Rectal smooth muscle tissue (tissue), 1 donor: ENCODE data around the gene SEPTIN5.
A peak's percentile ranks its signal among the peaks of the same experiment; 100 is the strongest.
"Not testable (repeated sequence)": the region's sequence is repeated elsewhere in the genome, so short reads cannot be mapped to it uniquely, and the experiment has no call there.

Experiments
- H3K27ac ChIP-seq: one replicate; pipeline ENCODE4 v1.7.0; 2013; ENCODE audit warnings: low read depth, low read length, inconsistent platforms
- H3K27me3 ChIP-seq: one replicate; pipeline ENCODE4 v1.7.0; 2013; ENCODE audit warnings: low read length; ENCODE audit not compliant: control insufficient read depth, insufficient read depth
- H3K36me3 ChIP-seq: one replicate; pipeline ENCODE4 v1.7.0; 2013; ENCODE audit warnings: low read length; ENCODE audit not compliant: control insufficient read depth, insufficient read depth
- H3K4me1 ChIP-seq: one replicate; pipeline ENCODE4 v1.7.0; 2013; ENCODE audit warnings: low read length; ENCODE audit not compliant: control insufficient read depth, insufficient read depth
- H3K4me3 ChIP-seq: one replicate; pipeline ENCODE4 v1.7.0; 2013; ENCODE audit warnings: low read length
- H3K9ac ChIP-seq: one replicate; pipeline ENCODE4 v1.7.0; 2013; ENCODE audit warnings: low read length

SEPTIN5 gene

DNA sequence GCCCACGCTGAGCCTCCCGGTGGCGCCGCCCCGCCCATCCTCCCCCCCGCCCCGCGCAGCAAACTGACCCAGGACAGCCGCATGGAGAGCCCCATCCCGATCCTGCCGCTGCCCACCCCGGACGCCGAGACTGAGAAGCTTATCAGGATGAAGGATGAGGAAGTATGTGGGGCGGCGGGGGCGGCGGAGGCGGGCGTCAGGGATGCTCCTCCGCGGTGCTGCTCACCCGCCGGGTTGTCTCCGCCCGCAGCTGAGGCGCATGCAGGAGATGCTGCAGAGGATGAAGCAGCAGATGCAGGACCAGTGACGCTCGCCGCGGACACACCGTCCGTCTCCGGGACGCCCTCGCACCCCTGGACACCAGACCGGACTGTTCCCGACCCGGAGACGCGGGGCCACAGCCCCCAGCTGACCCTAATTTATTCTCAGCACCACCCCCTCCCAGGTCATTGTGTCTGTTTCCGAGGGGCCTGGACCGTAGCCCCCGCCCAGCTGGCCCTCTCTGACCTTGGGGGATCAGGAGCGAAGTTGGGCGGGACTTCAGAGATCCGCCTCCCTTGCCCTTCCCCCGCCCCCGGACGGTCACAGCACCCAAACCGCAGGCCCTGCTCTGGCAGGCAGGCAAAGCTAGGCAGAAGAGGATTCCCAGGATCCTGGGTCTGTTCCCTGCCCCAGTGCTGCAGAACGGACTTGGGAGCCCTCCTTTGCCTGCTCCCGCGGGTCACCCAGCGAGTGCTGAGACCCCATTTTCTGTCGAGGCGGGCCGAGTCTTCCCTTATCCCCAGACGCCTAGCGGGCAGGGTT is 8.1 kb downstream of the SEPTIN5 start:
- Histone ChIP-seq H3K9ac (no peak overlapping the region), H3K36me3 (no peaks in the 10 kb centered on the region), H3K4me3 (no peak overlapping the region), H3K4me1 (no peaks in the 10 kb centered on the region), H3K27me3 (peaks cover 25% of the 10 kb centered on the region), H3K27ac (no peak overlapping the region)

DNA sequence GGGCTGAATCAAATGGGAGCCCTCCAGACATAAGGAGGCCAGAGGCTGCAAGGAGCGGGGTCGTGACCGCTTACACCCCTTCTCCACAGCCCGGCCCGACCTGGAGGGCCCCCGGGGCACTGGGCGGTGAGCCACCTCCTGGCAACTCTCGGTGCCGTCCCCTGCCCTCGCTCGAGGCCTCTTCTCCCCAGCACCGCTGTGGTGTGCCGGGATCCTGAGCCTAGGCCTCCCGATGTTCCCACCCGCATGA is 8.6 kb downstream of the SEPTIN5 start:
- H3K4me3 ChIP-seq, result no peak overlapping the region
- no peak overlapping the region for H3K27ac ChIP-seq
- H3K36me3 ChIP-seq, result no peaks in the 10 kb centered on the region
- peaks cover 22% of the 10 kb centered on the region for H3K27me3 ChIP-seq
- H3K9ac ChIP-seq, result no peak overlapping the region
- no peaks in the 10 kb centered on the region for H3K4me1 ChIP-seq

DNA sequence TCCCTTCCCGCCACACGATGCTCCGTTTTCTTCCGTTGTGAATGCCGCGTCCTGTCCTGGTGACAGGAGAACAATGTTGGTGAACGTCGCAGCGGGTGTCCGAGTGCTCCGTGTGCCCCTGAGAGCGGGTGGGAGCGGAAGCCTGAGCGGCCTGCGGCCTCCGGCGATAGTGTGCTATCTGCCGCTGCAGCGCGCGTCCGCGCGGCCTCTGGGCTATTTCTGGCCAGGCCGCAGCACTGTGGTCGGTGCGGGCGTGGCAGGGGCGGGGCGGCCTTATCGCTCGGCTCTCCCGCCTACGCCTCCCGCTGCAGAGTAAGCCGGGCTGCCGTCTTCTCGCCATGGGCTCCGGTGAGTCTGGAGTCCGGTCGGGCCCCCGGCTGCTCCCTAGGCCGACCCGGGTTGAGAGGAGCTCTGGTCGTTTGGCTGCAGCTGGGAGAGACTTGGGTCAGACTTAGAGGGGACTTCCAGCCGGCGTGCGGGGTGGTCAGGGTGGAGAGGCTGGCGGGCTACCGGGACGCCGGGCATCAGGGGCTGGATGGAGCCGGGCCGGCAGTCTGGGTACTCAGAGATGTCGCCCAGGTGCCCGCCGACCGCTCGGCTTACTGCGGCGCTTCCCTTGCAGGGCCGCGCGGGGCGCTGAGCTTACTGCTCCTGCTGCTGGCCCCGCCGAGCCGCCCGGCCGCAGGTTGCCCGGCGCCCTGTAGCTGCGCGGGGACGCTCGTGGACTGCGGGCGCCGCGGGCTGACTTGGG is 9.1 kb downstream of the SEPTIN5 start, which contains the start of gene GP1BB:
Gene GP1BB (plus strand): TSS at position 308 of the 751 bp plus-strand sequence. CDS start 31 bp downstream, at position 339.
- Histone ChIP-seq H3K27me3 (peaks cover 22% of the 10 kb centered on the region), H3K4me1 (no peaks in the 10 kb centered on the region), H3K4me3 (peak within 1 kb of the TSS; percentile 15), H3K27ac (no peak within 1 kb of the TSS), H3K36me3 (no peaks in the 10 kb centered on the region), H3K9ac (no peak within 1 kb of the TSS)

DNA sequence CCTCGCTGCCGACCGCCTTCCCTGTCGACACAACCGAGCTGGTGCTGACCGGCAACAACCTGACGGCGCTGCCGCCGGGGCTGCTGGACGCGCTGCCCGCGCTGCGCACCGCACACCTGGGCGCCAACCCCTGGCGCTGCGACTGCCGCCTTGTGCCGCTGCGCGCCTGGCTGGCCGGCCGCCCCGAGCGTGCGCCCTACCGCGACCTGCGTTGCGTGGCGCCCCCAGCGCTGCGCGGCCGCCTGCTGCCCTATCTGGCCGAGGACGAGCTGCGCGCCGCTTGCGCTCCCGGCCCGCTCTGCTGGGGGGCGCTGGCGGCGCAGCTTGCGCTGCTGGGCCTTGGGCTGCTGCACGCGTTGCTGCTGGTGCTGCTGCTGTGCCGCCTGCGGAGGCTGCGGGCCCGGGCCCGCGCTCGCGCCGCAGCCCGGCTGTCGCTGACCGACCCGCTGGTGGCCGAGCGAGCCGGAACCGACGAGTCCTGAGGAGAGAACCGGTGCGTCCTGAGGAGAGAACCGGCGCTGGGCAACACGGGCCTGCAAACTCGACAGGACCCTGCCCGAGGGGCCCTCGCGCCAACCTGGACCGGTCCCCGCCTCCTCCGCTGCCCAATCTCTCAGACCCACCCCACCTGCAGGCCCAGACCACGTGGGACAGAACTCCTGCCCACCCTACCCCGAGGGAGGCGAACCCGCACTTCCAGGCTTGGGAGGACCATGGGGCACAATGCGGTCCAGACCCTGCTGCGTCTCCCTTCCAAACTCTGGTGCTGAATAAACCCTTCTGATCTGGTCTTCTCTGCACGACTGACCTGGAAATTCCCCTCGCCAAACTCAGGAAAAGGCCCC is 9.9 kb downstream of the SEPTIN5 start:
- Histone ChIP-seq H3K4me1 (no peaks in the 10 kb centered on the region), H3K36me3 (no peaks in the 10 kb centered on the region), H3K27me3 (peaks cover 22% of the 10 kb centered on the region), H3K27ac (no peak overlapping the region), H3K4me3 (peak overlapping the region; percentile 15), H3K9ac (no peak overlapping the region)

DNA sequence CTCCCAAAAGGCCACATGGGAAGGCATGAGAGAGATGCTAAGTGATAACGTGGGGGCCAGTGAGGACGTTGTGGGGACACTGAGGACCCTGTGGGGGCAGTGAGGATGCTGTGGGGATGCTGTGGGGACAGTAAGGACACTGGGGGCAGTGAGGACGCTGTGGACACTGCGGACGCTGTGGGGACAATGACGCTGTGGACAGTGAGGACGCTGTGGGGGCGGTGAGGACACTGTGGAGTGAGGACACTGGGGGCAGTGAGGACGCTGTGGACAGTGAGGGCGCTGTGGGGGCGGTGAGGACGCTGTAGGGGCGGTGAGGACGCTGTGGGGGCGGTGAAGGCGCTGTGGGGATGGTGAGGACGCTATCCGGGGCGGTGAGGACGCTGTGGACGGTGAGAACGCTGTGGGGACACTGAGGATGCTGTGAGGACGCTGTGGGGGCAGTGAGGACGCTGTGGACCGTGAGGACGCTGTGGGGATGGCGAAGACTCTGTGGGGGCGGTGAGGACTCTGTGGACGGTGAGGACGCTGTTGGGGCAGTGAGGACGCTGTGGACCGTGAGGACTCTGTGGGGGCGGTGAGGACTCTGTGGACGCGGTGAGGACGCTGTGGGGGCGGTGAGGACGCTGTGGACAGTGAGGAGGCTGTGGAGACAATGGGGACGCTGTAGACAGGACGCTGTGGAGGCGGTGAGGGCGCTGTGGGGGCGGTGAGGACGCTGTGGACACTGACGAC is 10.8 kb downstream of the SEPTIN5 start:
- Histone ChIP-seq H3K9ac (no peak overlapping the region), H3K36me3 (no peaks in the 10 kb centered on the region), H3K4me3 (no peak overlapping the region), H3K27ac (no peak overlapping the region), H3K4me1 (no peaks in the 10 kb centered on the region), H3K27me3 (peaks cover 22% of the 10 kb centered on the region)

DNA sequence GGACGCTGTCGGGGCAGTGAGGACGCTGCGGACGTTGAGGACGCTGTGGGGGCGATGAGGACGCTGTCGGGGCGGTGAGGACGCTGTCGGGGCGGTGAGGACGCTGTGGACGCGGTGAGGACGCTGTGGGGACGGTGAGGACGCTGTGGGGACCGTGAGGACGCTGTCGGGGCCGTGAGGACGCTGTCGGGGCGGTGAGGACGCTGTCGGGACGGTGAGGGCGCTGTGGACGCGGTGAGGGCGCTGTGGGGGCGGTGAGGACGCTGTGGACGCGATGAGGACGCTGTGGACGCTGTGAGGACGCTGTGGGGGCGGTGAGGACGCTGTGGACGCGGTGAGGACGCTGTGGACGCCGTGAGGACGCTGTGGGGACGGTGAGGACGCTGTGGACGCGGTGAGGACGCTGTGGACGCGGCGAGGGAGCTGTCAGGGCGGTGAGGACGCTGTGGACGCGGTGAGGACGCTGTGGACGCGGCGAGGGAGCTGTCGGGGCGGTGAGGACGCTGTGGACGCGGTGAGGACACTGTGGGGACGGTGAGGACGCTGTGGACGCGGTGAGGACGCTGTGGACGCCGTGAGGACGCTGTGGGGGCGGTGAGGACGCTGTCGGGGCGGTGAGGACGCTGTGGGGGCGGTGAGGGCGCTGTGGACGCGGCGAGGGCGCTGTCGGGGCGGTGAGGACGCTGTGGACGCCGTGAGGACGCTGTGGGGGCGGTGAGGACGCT is 11.9 kb downstream of the SEPTIN5 start:
- H3K27me3 ChIP-seq, result peaks cover 17% of the 10 kb centered on the region
- not testable (repeated sequence) for H3K36me3 ChIP-seq, H3K4me3 ChIP-seq, H3K4me1 ChIP-seq, H3K9ac ChIP-seq, H3K27ac ChIP-seq

DNA sequence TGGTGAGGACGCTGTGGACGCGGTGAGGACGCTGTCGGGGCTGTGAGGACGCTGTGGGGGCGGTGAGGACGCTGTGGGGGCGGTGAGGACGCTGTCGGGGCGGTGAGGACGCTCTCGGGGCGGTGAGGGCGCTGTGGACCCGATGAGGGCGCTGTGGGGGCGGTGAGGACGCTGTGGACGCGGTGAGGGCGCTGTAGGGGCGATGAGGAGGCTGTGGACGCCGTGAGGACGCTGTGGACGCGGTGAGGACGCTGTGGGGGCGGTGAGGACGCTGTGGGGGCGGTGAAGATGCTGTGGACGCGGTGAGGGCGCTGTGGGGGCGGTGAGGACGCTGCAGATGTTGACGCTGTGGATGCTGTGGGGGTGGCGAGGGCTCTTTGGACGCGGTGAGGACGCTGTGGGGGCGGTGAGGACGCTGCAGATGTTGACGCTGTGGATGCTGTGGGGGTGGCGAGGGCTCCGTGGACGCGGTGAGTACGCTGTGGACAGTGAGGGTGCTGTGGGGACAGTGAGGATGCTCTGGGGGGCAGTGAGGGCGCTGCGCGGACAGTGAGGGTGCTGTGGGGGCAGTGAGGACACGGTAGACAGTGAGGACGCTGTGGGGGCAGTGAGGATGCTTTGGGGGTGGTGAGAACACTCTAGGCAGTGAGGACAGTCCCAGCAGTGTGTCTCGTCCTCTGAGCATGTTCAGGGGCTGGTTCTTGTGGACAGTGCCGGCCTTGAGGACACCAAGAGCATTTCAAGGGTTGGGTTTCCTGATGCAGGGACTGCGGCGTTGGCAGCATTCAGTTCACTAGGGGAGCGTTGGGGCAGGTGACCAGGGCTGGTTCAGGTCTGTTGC is 13.2 kb downstream of the SEPTIN5 start:
- no peaks in the 10 kb centered on the region for H3K4me1 ChIP-seq
- H3K27ac ChIP-seq, result no peak overlapping the region
- no peak overlapping the region for H3K9ac ChIP-seq
- no peaks in the 10 kb centered on the region for H3K36me3 ChIP-seq
- peaks cover 13% of the 10 kb centered on the region for H3K27me3 ChIP-seq
- no peak overlapping the region for H3K4me3 ChIP-seq

DNA sequence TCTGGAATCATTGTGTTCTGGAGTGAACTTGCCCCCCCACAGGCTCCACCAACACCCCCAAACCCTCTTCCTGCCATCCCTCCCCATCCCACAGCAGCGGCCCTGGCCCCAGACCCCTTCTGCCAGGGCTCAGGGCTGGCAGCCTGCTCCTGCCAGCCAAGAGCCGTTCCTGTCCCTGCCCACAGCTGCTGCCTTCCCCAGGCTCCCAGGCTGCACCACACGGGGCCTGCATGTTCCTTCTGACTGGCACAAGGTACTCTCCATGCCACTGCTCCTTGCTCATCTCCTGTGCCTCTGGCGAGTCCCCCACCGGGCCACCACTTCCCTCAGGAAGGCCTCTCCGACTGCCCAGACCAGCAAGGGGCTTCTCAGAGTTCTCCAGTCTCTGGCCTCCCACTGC is 14.0 kb downstream of the SEPTIN5 start:
- no peak overlapping the region for H3K27ac ChIP-seq
- no peak overlapping the region for H3K9ac ChIP-seq
- peaks cover 8% of the 10 kb centered on the region for H3K27me3 ChIP-seq
- no peaks in the 10 kb centered on the region for H3K36me3 ChIP-seq
- H3K4me1 ChIP-seq, result no peaks in the 10 kb centered on the region
- no peak overlapping the region for H3K4me3 ChIP-seq

DNA sequence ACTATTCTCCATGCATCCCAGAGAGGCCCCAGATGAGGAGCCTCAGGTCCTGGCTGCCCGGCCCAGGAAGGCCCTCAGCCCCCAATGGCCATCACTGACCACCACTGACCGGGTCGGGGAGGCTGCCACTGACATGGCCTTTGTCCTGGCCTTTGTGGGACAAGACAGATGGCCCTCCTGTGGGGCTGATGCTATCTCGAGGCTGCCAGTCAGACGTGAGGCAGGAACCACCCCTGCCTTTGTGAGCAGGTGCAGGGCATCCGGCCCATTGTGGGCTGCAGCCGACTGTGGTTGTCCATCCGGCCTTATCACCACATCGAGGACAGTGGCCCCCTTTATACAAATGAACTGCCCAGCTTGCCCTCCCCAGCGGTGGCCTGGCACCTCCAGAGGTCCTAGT is 14.5 kb downstream of the SEPTIN5 start:
- no peak overlapping the region for H3K9ac ChIP-seq
- H3K4me1 ChIP-seq, result no peaks in the 10 kb centered on the region
- peaks cover 8% of the 10 kb centered on the region for H3K27me3 ChIP-seq
- no peak overlapping the region for H3K27ac ChIP-seq
- H3K4me3 ChIP-seq, result no peak overlapping the region
- H3K36me3 ChIP-seq, result no peaks in the 10 kb centered on the region

DNA sequence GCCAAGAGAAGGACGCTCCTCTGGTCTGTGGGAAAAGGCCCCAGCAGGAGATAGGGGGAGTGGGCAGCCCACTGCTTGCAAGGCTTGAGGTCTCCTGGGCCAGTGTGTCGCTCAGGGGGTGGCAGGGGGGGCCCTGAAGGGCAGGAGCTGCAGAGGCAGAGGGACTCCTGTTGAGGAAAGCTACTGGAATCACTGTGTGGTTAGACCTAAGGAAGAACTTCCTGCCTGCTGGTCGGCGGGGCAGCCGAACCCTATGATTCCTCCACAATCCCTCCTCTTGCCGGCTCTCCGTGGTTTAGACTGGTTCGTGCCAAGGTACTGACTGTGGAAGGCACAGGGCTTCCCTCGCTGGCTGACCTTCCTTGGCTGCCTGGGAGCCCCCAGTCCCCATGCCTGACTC is 15.2 kb downstream of the SEPTIN5 start:
- H3K36me3 ChIP-seq, result no peaks in the 10 kb centered on the region
- H3K9ac ChIP-seq, result no peak overlapping the region
- peaks cover 5% of the 10 kb centered on the region for H3K27me3 ChIP-seq
- no peak overlapping the region for H3K4me3 ChIP-seq
- no peaks in the 10 kb centered on the region for H3K4me1 ChIP-seq
- H3K27ac ChIP-seq, result no peak overlapping the region

DNA sequence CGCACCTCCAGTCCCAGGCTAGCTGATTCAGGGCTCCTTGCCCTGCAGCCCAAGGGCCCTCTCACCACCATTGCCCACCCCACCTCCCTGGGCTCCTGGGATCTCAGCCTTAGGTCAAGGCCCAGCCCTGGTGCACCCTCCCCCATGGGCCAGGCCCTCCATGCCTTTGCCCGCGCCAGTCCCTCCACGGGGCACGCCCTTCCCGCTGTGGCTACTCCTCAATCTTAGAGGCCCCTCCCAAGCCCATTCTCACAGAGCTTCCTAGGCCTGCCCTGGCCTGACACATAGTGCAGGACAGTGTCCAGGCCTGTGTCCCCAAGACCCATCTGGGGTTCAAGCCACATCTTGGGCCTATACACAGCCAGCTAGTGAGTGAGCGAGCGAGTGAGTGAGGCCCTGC is 15.9 kb downstream of the SEPTIN5 start:
- H3K4me1 ChIP-seq, result no peaks in the 10 kb centered on the region
- no peak overlapping the region for H3K4me3 ChIP-seq
- H3K27me3 ChIP-seq, result no peaks in the 10 kb centered on the region
- H3K27ac ChIP-seq, result no peak overlapping the region
- H3K9ac ChIP-seq, result no peak overlapping the region
- no peaks in the 10 kb centered on the region for H3K36me3 ChIP-seq
